Keratinocyte (primary cell): ENCODE results near the gene VTI1A.

Experiments used
- EZH2 ChIP-seq: IDR thresholded peaks from one replicate; pipeline ENCODE4 v1.6.1; 2012; ENCODE audit warnings: inconsistent platforms, mild to moderate bottlenecking, low read length, moderate library complexity
- TF ChIP-seq, protein P1 (sequence below), 3 experiments: IDR thresholded peaks in 1 of 3; conservative IDR thresholded peaks in 1 of 3; optimal IDR thresholded peaks in 1 of 3; 2 replicates in 2 of 3; 3 replicates in 1 of 3; pipeline versions ENCODE3 to v1.5.1; 2011; ENCODE audit warnings: low read length in 3 of 3, mild to moderate bottlenecking in 3 of 3, moderate library complexity in 2 of 3, control low read depth in 1 of 3, inconsistent platforms in 1 of 3; ENCODE audit not compliant: insufficient read depth in 2 of 3; ENCODE audit errors: extremely low read depth in 1 of 3

DNA sequence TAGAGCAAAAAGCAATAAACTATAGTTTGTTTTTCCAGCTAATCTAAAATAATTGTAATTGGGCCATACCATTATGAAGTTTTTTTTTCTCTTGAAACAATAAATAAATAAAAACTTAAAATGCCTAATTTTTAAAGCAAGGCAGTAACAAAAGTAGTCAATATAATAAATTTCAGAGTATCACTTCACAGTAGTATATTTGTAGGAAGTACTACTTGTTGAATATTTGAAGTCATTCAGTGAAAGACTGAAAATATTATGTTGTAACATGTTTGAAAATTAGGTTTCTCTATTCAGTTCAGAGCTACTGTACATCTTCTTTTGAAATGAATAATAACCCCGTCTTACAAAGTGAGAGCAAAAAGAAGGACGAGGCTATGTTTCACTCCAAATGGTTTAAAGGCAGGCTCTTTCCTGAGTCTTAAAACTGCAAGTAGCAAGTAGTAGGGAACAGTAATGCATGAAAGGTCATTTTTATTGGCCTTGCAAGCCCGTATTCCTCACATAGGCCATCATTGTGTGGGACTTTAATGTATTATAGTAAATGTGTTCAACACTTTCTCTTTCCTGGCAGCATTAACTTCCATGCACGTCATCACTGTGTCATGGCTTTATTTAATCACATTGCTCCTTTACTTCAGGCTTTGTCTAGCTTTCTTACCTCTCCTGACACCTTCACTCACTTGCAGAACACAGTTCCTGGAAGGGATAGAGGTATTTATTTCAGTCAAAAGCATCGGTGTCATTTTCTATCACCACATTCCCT lies 141.4 kb downstream of the VTI1A start:
- TF ChIP-seq, protein P1, sequence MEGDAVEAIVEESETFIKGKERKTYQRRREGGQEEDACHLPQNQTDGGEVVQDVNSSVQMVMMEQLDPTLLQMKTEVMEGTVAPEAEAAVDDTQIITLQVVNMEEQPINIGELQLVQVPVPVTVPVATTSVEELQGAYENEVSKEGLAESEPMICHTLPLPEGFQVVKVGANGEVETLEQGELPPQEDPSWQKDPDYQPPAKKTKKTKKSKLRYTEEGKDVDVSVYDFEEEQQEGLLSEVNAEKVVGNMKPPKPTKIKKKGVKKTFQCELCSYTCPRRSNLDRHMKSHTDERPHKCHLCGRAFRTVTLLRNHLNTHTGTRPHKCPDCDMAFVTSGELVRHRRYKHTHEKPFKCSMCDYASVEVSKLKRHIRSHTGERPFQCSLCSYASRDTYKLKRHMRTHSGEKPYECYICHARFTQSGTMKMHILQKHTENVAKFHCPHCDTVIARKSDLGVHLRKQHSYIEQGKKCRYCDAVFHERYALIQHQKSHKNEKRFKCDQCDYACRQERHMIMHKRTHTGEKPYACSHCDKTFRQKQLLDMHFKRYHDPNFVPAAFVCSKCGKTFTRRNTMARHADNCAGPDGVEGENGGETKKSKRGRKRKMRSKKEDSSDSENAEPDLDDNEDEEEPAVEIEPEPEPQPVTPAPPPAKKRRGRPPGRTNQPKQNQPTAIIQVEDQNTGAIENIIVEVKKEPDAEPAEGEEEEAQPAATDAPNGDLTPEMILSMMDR (optimal IDR thresholded peaks at IDR 0.05 in 1 of 3, IDR thresholded peaks at IDR 0.05 in 1 of 3, conservative IDR thresholded peaks at IDR 0.05 in 1 of 3; ENCODE audit: extremely low read depth in 1 of 3, insufficient read depth in 2 of 3, low read length in 3 of 3), result no peak
- TF ChIP-seq EZH2, result no peak
